WTC11 (cell line): ENCODE measurements around the gene MRPL41. TPM values are rescaled to one million over a fixed set of nuclear protein-coding genes. Genes with fewer than 3 reads are reported as not detected.
"Not testable (repeated sequence)": the region's sequence is repeated elsewhere in the genome, so short reads cannot be mapped to it uniquely, and the experiment has no call there.

Source experiments
- ATAC-seq: fragments of 200-7000 bp; cut with Tn5 transposase; 2 replicates; pipeline ENCODE4 v1.10.0; 2021; ENCODE audit warnings: mild to moderate bottlenecking, moderate library complexity
- CTCF ChIA-PET: fragments of 300-600 bp; sonication (Branson Sonifier 250); formaldehyde crosslinking; loops from one replicate; lab custom pipeline; 2021; ENCODE audit warnings: antibody characterized with exemption; lab: Charles Lee
- POLR2A ChIA-PET: fragments of 350-600 bp; sonication (Branson Sonifier 250); formaldehyde crosslinking; loops from one replicate; lab custom pipeline; 2021; ENCODE audit warnings: antibody characterized with exemption; lab: Charles Lee
- DNase-seq: peaks from one replicate; pipeline ENCODE4 v3.0.0; 2021; ENCODE audit warnings: low spot score
- H3K27ac Mint-ChIP-seq: 2 replicates; pipeline ENCODE4 v1.8.0; 2021; ENCODE audit warnings: mixed read lengths
- H3K27me3 Mint-ChIP-seq: 2 replicates; pipeline ENCODE4 v1.8.0; 2021; ENCODE audit warnings: low read depth, mild to moderate bottlenecking, moderate library complexity, mixed read lengths
- H3K36me3 Mint-ChIP-seq: 2 replicates; pipeline ENCODE4 v1.8.0; 2021; ENCODE audit warnings: mixed read lengths
- H3K4me1 Mint-ChIP-seq: 2 replicates; pipeline ENCODE4 v1.8.0; 2022; ENCODE audit warnings: mixed read lengths
- H3K4me3 Mint-ChIP-seq: 2 replicates; pipeline ENCODE4 v1.8.0; 2021; ENCODE audit warnings: mild to moderate bottlenecking, moderate library complexity, mixed read lengths
- H3K9me3 Mint-ChIP-seq: 2 replicates; pipeline ENCODE4 v1.8.0; 2021; ENCODE audit warnings: mixed read lengths
- AR ChIP-seq: fragments of 250-450 bp; sonication (Bioruptor Pico); IDR thresholded peaks from 2 replicates; pipeline ENCODE4 v1.9.0; 2021; ENCODE audit warnings: mild to moderate bottlenecking
- ATF2 ChIP-seq: sonication (generic); formaldehyde crosslinking; IDR thresholded peaks from 2 replicates; pipeline ENCODE4 v1.8.1; 2022; ENCODE audit warnings: low read depth, missing genetic modification reagents, borderline replicate concordance
- GRHL2 ChIP-seq: fragments of 250-450 bp; sonication (Bioruptor Pico); IDR thresholded peaks from 2 replicates; pipeline ENCODE4 v1.8.0; 2022; ENCODE audit warnings: mild to moderate bottlenecking, moderate library complexity; ENCODE audit not compliant: insufficient replicate concordance, severe bottlenecking
- HMGXB4 ChIP-seq: sonication (generic); formaldehyde crosslinking; IDR thresholded peaks from 2 replicates; pipeline ENCODE4 v1.8.1; 2023; ENCODE audit warnings: mild to moderate bottlenecking, moderate library complexity, missing genetic modification reagents
- IRF2 ChIP-seq: sonication (generic); formaldehyde crosslinking; IDR thresholded peaks from 2 replicates; pipeline ENCODE4 v1.8.0; 2022; ENCODE audit warnings: low read depth, missing genetic modification reagents, borderline replicate concordance
- NFATC4 ChIP-seq: fragments of 250-450 bp; sonication (Bioruptor Pico); IDR thresholded peaks from 2 replicates; pipeline ENCODE4 v1.9.0; 2021; ENCODE audit warnings: mild to moderate bottlenecking
- NFYB ChIP-seq: sonication (generic); formaldehyde crosslinking; conservative IDR thresholded peaks from 2 replicates; pipeline ENCODE4 v1.8.0; 2022; ENCODE audit warnings: low read depth, missing genetic modification reagents
- NR2C2 ChIP-seq: sonication (generic); formaldehyde crosslinking; IDR thresholded peaks from 2 replicates; pipeline ENCODE4 v1.8.0; 2022; ENCODE audit warnings: mild to moderate bottlenecking, missing genetic modification reagents
- PRRX2 ChIP-seq: fragments of 250-450 bp; sonication (Bioruptor Pico); IDR thresholded peaks from 2 replicates; pipeline ENCODE4 v1.8.0; 2021; ENCODE audit warnings: mild to moderate bottlenecking
- RELA ChIP-seq: sonication (generic); formaldehyde crosslinking; IDR thresholded peaks from 2 replicates; pipeline ENCODE4 v1.8.1; 2022; ENCODE audit warnings: missing genetic modification reagents, mild to moderate bottlenecking, borderline replicate concordance
- ZSCAN18 ChIP-seq: fragments of 250-450 bp; sonication (Bioruptor Pico); IDR thresholded peaks from 2 replicates; pipeline ENCODE4 v2.1.2; 2022; ENCODE audit warnings: mild to moderate bottlenecking, moderate library complexity
- total RNA-seq: library from RNA; stranded (reverse); gene quantifications from 3 replicates; pipeline ENCODE4 v1.2.3, GENCODE V29; 2021

Gene MRPL41
- total RNA-seq, 1 experiment from 2014 or later: 70.1 TPM

GRCh38 chr9:137511126-137511525 lies 40.6 kb upstream of the MRPL41 start:
- H3K4me3 Mint-ChIP-seq, H3K4me1 Mint-ChIP-seq, POLR2A ChIA-PET, H3K36me3 Mint-ChIP-seq, H3K27me3 Mint-ChIP-seq, ATAC-seq, DNase-seq, H3K27ac Mint-ChIP-seq: not testable (repeated sequence)
- peaks cover 21% of the 10 kb centered on the region for H3K9me3 Mint-ChIP-seq
- CTCF ChIA-PET: interaction anchor here (0.8 kb wide), 2 partner anchors 12 to 370 kb away, joined by 3 read pairs; no protein-coding TSS in a partner anchor

GRCh38 chr9:137511758-137512463 lies 39.8 kb upstream of the MRPL41 start:
- Mint-ChIP-seq H3K4me1 (no peaks in the 10 kb centered on the region), H3K36me3 (0 out of 2 replicates have a peak, but pooled peaks cover 5% of the 10 kb centered on the region), H3K27me3 (no peaks in the 10 kb centered on the region; the same call in 1 of the 2 replicates), H3K27ac (no peak overlapping the region), H3K9me3 (peaks cover 21% of the 10 kb centered on the region), H3K4me3 (no peak overlapping the region)
- DNase-seq: no peak
- POLR2A ChIA-PET: no interaction called here
- CTCF ChIA-PET: no interaction called here
- TF ChIP-seq NFATC4 (CRISPR knock-in tag) (no peak), IRF2 (CRISPR knock-in tag) (no peak), RELA (no peak), HMGXB4 (CRISPR knock-in tag) (no peak), ATF2 (CRISPR knock-in tag) (no peak), AR (CRISPR knock-in tag) (no peak), GRHL2 (no peak), NFYB (no peak), PRRX2 (no peak), ZSCAN18 (no peak), NR2C2 (CRISPR knock-in tag) (no peak)
- ATAC-seq: no peak

GRCh38 chr9:137513136-137513535 lies 38.5 kb upstream of the MRPL41 start:
- ATAC-seq, H3K4me3 Mint-ChIP-seq, H3K36me3 Mint-ChIP-seq, H3K27me3 Mint-ChIP-seq, H3K4me1 Mint-ChIP-seq, DNase-seq, H3K27ac Mint-ChIP-seq: not testable (repeated sequence)
- H3K9me3 Mint-ChIP-seq: peaks cover 21% of the 10 kb centered on the region
- ChIA-PET CTCF (interaction anchor here (1.0 kb wide), 1 partner anchor 12 kb away, joined by 3 read pairs; no protein-coding TSS in a partner anchor), POLR2A (interaction anchor here (0.6 kb wide), 1 partner anchor 783 kb away, joined by 4 read pairs; no protein-coding TSS in a partner anchor)

GRCh38 chr9:137513801-137514570 lies 37.7 kb upstream of the MRPL41 start:
- H3K27me3 Mint-ChIP-seq, H3K27ac Mint-ChIP-seq, H3K4me1 Mint-ChIP-seq, ATAC-seq, POLR2A ChIA-PET, H3K4me3 Mint-ChIP-seq, DNase-seq, H3K36me3 Mint-ChIP-seq: not testable (repeated sequence)
- CTCF ChIA-PET: interaction anchor here (0.6 to 1.0 kb wide), 2 partner anchors 11 to 21 kb away, joined by 3 read pairs; no protein-coding TSS in a partner anchor
- H3K9me3 Mint-ChIP-seq: peaks cover 19% of the 10 kb centered on the region
